WTC11 (cell line): ENCODE data around the gene PCTP. TPM values are rescaled to one million over a fixed set of nuclear protein-coding genes. Genes with fewer than 3 reads are reported as not detected.

Experiments used
- ATAC-seq: fragments of 200-7000 bp; cut with Tn5 transposase; 2 replicates; pipeline ENCODE4 v1.10.0; 2021; ENCODE audit warnings: mild to moderate bottlenecking, moderate library complexity
- CTCF ChIA-PET: fragments of 300-600 bp; sonication (Branson Sonifier 250); formaldehyde crosslinking; loops from one replicate; lab custom pipeline; 2021; ENCODE audit warnings: antibody characterized with exemption; lab: Charles Lee
- POLR2A ChIA-PET: fragments of 350-600 bp; sonication (Branson Sonifier 250); formaldehyde crosslinking; loops from one replicate; lab custom pipeline; 2021; ENCODE audit warnings: antibody characterized with exemption; lab: Charles Lee
- DNase-seq: peaks from one replicate; pipeline ENCODE4 v3.0.0; 2021; ENCODE audit warnings: low spot score
- H3K27ac Mint-ChIP-seq: 2 replicates; pipeline ENCODE4 v1.8.0; 2021; ENCODE audit warnings: mixed read lengths
- H3K27me3 Mint-ChIP-seq: 2 replicates; pipeline ENCODE4 v1.8.0; 2021; ENCODE audit warnings: low read depth, mild to moderate bottlenecking, moderate library complexity, mixed read lengths
- H3K36me3 Mint-ChIP-seq: 2 replicates; pipeline ENCODE4 v1.8.0; 2021; ENCODE audit warnings: mixed read lengths
- H3K4me1 Mint-ChIP-seq: 2 replicates; pipeline ENCODE4 v1.8.0; 2022; ENCODE audit warnings: mixed read lengths
- H3K4me3 Mint-ChIP-seq: 2 replicates; pipeline ENCODE4 v1.8.0; 2021; ENCODE audit warnings: mild to moderate bottlenecking, moderate library complexity, mixed read lengths
- H3K9me3 Mint-ChIP-seq: 2 replicates; pipeline ENCODE4 v1.8.0; 2021; ENCODE audit warnings: mixed read lengths
- CDX4 ChIP-seq: fragments of 250-450 bp; sonication (Bioruptor Pico); IDR thresholded peaks from 2 replicates; pipeline ENCODE4 v1.9.0; 2021; ENCODE audit warnings: moderate library complexity, mild to moderate bottlenecking, inconsistent platforms, borderline replicate concordance
- ESRRA ChIP-seq: sonication (generic); formaldehyde crosslinking; IDR thresholded peaks from 2 replicates; pipeline ENCODE4 v1.8.1; 2022; ENCODE audit warnings: mild to moderate bottlenecking, missing genetic modification reagents, borderline replicate concordance
- ETV6 ChIP-seq: sonication (generic); formaldehyde crosslinking; IDR thresholded peaks from 2 replicates; pipeline ENCODE4 v1.8.1; 2022; ENCODE audit warnings: mild to moderate bottlenecking, missing genetic modification reagents
- FOXJ3 ChIP-seq: sonication (generic); formaldehyde crosslinking; IDR thresholded peaks from 2 replicates; pipeline ENCODE4 v1.9.0; 2021; ENCODE audit warnings: missing genetic modification reagents, mild to moderate bottlenecking, borderline replicate concordance
- FOXP1 ChIP-seq: sonication (generic); formaldehyde crosslinking; IDR thresholded peaks from 2 replicates; pipeline ENCODE4 v1.8.0; 2022; ENCODE audit warnings: missing genetic modification reagents, mild to moderate bottlenecking, moderate library complexity, borderline replicate concordance
- GABPB1 ChIP-seq: sonication (generic); formaldehyde crosslinking; IDR thresholded peaks from 2 replicates; pipeline ENCODE4 v1.8.1; 2023; ENCODE audit warnings: mild to moderate bottlenecking, missing genetic modification reagents
- GRHL2 ChIP-seq: fragments of 250-450 bp; sonication (Bioruptor Pico); IDR thresholded peaks from 2 replicates; pipeline ENCODE4 v1.8.0; 2022; ENCODE audit warnings: mild to moderate bottlenecking, moderate library complexity; ENCODE audit not compliant: insufficient replicate concordance, severe bottlenecking
- HMGA2 ChIP-seq: fragments of 250-450 bp; sonication (Bioruptor Pico); IDR thresholded peaks from 2 replicates; pipeline ENCODE4 v1.4.0; 2021; ENCODE audit warnings: mild to moderate bottlenecking, moderate library complexity
- IRF2 ChIP-seq: sonication (generic); formaldehyde crosslinking; IDR thresholded peaks from 2 replicates; pipeline ENCODE4 v1.8.0; 2022; ENCODE audit warnings: low read depth, missing genetic modification reagents, borderline replicate concordance
- MLX ChIP-seq: sonication (generic); formaldehyde crosslinking; IDR thresholded peaks from 2 replicates; pipeline ENCODE4 v1.8.1; 2023; ENCODE audit warnings: mild to moderate bottlenecking, missing genetic modification reagents, moderate library complexity
- MXD4 ChIP-seq: fragments of 250-450 bp; sonication (Bioruptor Pico); IDR thresholded peaks from 2 replicates; pipeline ENCODE4 v1.8.0; 2021; ENCODE audit warnings: mild to moderate bottlenecking, moderate library complexity, borderline replicate concordance
- MYBL2 ChIP-seq: sonication (generic); formaldehyde crosslinking; IDR thresholded peaks from 2 replicates; pipeline ENCODE4 v1.8.1; 2023; ENCODE audit warnings: mild to moderate bottlenecking, moderate library complexity, missing genetic modification reagents
- NFATC4 ChIP-seq: fragments of 250-450 bp; sonication (Bioruptor Pico); IDR thresholded peaks from 2 replicates; pipeline ENCODE4 v1.9.0; 2021; ENCODE audit warnings: mild to moderate bottlenecking
- OVOL2 ChIP-seq: fragments of 250-450 bp; sonication (Bioruptor Pico); IDR thresholded peaks from 2 replicates; pipeline ENCODE4 v1.9.0; 2021; ENCODE audit warnings: mild to moderate bottlenecking, borderline replicate concordance
- PREB ChIP-seq: sonication (generic); formaldehyde crosslinking; IDR thresholded peaks from 2 replicates; pipeline ENCODE4 v1.8.1; 2022; ENCODE audit warnings: mild to moderate bottlenecking, missing genetic modification reagents, moderate library complexity, borderline replicate concordance
- SMAD4 ChIP-seq: sonication (generic); formaldehyde crosslinking; IDR thresholded peaks from 2 replicates; pipeline ENCODE4 v1.8.0; 2022; ENCODE audit warnings: mild to moderate bottlenecking, missing genetic modification reagents
- SP1 ChIP-seq: sonication (generic); formaldehyde crosslinking; conservative IDR thresholded peaks from 2 replicates; pipeline ENCODE4 v1.8.1; 2022; ENCODE audit warnings: missing genetic modification reagents
- ZBTB21 ChIP-seq: sonication (generic); formaldehyde crosslinking; IDR thresholded peaks from 2 replicates; pipeline ENCODE4 v1.8.1; 2023; ENCODE audit warnings: mild to moderate bottlenecking, missing genetic modification reagents, borderline replicate concordance
- ZNF138 ChIP-seq: sonication (generic); formaldehyde crosslinking; conservative IDR thresholded peaks from 2 replicates; pipeline ENCODE4 v1.8.1; 2022; ENCODE audit warnings: mild to moderate bottlenecking, moderate library complexity, missing genetic modification reagents
- ZNF219 ChIP-seq: sonication (generic); formaldehyde crosslinking; IDR thresholded peaks from 2 replicates; pipeline ENCODE4 v1.8.0; 2023; ENCODE audit warnings: missing genetic modification reagents, mild to moderate bottlenecking, borderline replicate concordance
- ZNF232 ChIP-seq: sonication (generic); formaldehyde crosslinking; IDR thresholded peaks from 2 replicates; pipeline ENCODE4 v1.8.0; 2022; ENCODE audit warnings: mild to moderate bottlenecking, missing genetic modification reagents
- ZNF416 ChIP-seq: fragments of 250-450 bp; sonication (Bioruptor Pico); IDR thresholded peaks from 2 replicates; pipeline ENCODE4 v1.9.0; 2021; ENCODE audit warnings: mild to moderate bottlenecking, inconsistent platforms
- total RNA-seq: library from RNA; stranded (reverse); gene quantifications from 3 replicates; pipeline ENCODE4 v1.2.3, GENCODE V29; 2021
- TF ChIP-seq, protein P1 (sequence below): sonication (generic); formaldehyde crosslinking; IDR thresholded peaks from 2 replicates; pipeline ENCODE4 v1.8.0; 2023; ENCODE audit warnings: missing genetic modification reagents, mild to moderate bottlenecking, borderline replicate concordance
- TF ChIP-seq, protein P2 (sequence below): sonication (generic); formaldehyde crosslinking; IDR thresholded peaks from 2 replicates; pipeline ENCODE4 v1.8.0; 2023; ENCODE audit warnings: missing genetic modification reagents
- TF ChIP-seq, protein P3 (sequence below): sonication (generic); formaldehyde crosslinking; IDR thresholded peaks from 2 replicates; pipeline ENCODE4 v1.8.1; 2023; ENCODE audit warnings: mild to moderate bottlenecking, moderate library complexity, missing genetic modification reagents

PCTP gene
- total RNA-seq, 1 experiment from 2014 or later: 10.3 TPM

- POLR2A ChIA-PET: no interaction called here
- H3K27ac Mint-ChIP-seq: no peak overlapping the region
- H3K27me3 Mint-ChIP-seq: no peaks in the 10 kb centered on the region
- H3K4me3 Mint-ChIP-seq: no peak overlapping the region
- H3K4me1 Mint-ChIP-seq: peaks cover 9% of the 10 kb centered on the region
- CTCF ChIA-PET: no interaction called here
- no peaks in the 10 kb centered on the region for H3K36me3 Mint-ChIP-seq
- no peaks in the 10 kb centered on the region for H3K9me3 Mint-ChIP-seq
- ATAC-seq (no peak), DNase-seq (no peak)
- TF ChIP-seq ZNF416 (CRISPR knock-in tag): no peak
- TF ChIP-seq MYBL2 (CRISPR knock-in tag): no peak
- TF ChIP-seq MLX (CRISPR knock-in tag): no peak
- TF ChIP-seq GABPB1 (CRISPR knock-in tag): no peak
- TF ChIP-seq IRF2: no peak
- TF ChIP-seq MXD4 (CRISPR knock-in tag): no peak
- no peak for TF ChIP-seq OVOL2
- no peak for TF ChIP-seq ZNF232
Measured at GRCh38 chr17:55746466-55746865, 4.4 kb upstream of the PCTP start.

GRCh38 chr17:55747209-55747608 lies 3.6 kb upstream of the PCTP start:
- Mint-ChIP-seq H3K36me3 (no peaks in the 10 kb centered on the region), H3K27ac (no peak overlapping the region), H3K27me3 (no peaks in the 10 kb centered on the region), H3K4me1 (peaks cover 14% of the 10 kb centered on the region), H3K9me3 (no peaks in the 10 kb centered on the region), H3K4me3 (no peak overlapping the region)
- TF ChIP-seq, protein P1, sequence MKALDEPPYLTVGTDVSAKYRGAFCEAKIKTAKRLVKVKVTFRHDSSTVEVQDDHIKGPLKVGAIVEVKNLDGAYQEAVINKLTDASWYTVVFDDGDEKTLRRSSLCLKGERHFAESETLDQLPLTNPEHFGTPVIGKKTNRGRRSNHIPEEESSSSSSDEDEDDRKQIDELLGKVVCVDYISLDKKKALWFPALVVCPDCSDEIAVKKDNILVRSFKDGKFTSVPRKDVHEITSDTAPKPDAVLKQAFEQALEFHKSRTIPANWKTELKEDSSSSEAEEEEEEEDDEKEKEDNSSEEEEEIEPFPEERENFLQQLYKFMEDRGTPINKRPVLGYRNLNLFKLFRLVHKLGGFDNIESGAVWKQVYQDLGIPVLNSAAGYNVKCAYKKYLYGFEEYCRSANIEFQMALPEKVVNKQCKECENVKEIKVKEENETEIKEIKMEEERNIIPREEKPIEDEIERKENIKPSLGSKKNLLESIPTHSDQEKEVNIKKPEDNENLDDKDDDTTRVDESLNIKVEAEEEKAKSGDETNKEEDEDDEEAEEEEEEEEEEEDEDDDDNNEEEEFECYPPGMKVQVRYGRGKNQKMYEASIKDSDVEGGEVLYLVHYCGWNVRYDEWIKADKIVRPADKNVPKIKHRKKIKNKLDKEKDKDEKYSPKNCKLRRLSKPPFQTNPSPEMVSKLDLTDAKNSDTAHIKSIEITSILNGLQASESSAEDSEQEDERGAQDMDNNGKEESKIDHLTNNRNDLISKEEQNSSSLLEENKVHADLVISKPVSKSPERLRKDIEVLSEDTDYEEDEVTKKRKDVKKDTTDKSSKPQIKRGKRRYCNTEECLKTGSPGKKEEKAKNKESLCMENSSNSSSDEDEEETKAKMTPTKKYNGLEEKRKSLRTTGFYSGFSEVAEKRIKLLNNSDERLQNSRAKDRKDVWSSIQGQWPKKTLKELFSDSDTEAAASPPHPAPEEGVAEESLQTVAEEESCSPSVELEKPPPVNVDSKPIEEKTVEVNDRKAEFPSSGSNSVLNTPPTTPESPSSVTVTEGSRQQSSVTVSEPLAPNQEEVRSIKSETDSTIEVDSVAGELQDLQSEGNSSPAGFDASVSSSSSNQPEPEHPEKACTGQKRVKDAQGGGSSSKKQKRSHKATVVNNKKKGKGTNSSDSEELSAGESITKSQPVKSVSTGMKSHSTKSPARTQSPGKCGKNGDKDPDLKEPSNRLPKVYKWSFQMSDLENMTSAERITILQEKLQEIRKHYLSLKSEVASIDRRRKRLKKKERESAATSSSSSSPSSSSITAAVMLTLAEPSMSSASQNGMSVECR (CRISPR knock-in tag): no peak
- TF ChIP-seq GRHL2 (CRISPR knock-in tag): no peak
- no peak for TF ChIP-seq ZNF416 (CRISPR knock-in tag)
- TF ChIP-seq ESRRA: no peak
- no peak for TF ChIP-seq NFATC4 (CRISPR knock-in tag)
- no peak for TF ChIP-seq FOXJ3 (CRISPR knock-in tag)
- TF ChIP-seq, protein P2, sequence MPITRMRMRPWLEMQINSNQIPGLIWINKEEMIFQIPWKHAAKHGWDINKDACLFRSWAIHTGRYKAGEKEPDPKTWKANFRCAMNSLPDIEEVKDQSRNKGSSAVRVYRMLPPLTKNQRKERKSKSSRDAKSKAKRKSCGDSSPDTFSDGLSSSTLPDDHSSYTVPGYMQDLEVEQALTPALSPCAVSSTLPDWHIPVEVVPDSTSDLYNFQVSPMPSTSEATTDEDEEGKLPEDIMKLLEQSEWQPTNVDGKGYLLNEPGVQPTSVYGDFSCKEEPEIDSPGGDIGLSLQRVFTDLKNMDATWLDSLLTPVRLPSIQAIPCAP (CRISPR knock-in tag): no peak
- no peak for TF ChIP-seq CDX4 (CRISPR knock-in tag)
- no peak for TF ChIP-seq ZNF219 (CRISPR knock-in tag)
- TF ChIP-seq HMGA2: no peak
- no peak for TF ChIP-seq FOXP1 (CRISPR knock-in tag)
- no peak for TF ChIP-seq SP1 (CRISPR knock-in tag)
- TF ChIP-seq, protein P3, sequence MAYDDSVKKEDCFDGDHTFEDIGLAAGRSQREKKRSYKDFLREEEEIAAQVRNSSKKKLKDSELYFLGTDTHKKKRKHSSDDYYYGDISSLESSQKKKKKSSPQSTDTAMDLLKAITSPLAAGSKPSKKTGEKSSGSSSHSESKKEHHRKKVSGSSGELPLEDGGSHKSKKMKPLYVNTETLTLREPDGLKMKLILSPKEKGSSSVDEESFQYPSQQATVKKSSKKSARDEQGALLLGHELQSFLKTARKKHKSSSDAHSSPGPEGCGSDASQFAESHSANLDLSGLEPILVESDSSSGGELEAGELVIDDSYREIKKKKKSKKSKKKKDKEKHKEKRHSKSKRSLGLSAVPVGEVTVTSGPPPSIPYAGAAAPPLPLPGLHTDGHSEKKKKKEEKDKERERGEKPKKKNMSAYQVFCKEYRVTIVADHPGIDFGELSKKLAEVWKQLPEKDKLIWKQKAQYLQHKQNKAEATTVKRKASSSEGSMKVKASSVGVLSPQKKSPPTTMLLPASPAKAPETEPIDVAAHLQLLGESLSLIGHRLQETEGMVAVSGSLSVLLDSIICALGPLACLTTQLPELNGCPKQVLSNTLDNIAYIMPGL: no peak
- TF ChIP-seq PREB (CRISPR knock-in tag): no peak
- TF ChIP-seq ZBTB21 (CRISPR knock-in tag): no peak
- TF ChIP-seq ETV6 (CRISPR knock-in tag): no peak
- no peak for TF ChIP-seq MYBL2 (CRISPR knock-in tag)
- no peak for TF ChIP-seq ZNF232
- no peak for TF ChIP-seq SMAD4 (CRISPR knock-in tag)
- TF ChIP-seq ZNF138: no peak
- CTCF ChIA-PET: interaction anchor here (0.8 kb wide), 1 partner anchor 12 kb away, joined by 3 read pairs; no protein-coding TSS in a partner anchor
- ATAC-seq (no peak), DNase-seq (no peak)
- POLR2A ChIA-PET: no interaction called here
